Stomach (tissue), 9 donors: ENCODE results near the gene IL1RAPL2. TPM values are rescaled to one million over a fixed set of nuclear protein-coding genes. Genes with fewer than 3 reads are reported as not detected.

Experiments
- DNase-seq, 2 donors: peaks; one replicate each; pipeline versions ENCODE4 v3.0.0 to v3.0.0-alpha.2; 2013 to 2019
- H3K27ac ChIP-seq, 5 donors: fragments of 200-600 bp in 4 of 5; sonication (generic) in 4 of 5; one replicate each; pipeline ENCODE4 v1.5.1; 2013 to 2019; ENCODE audit warnings: mild to moderate bottlenecking in 1 of 5, moderate library complexity in 1 of 5
- H3K27me3 ChIP-seq, 3 donors: fragments of 200-600 bp; sonication (generic); one replicate each; pipeline ENCODE4 v1.5.1; 2017 to 2019; ENCODE audit warnings: mixed run types in 1 of 3
- H3K36me3 ChIP-seq, 4 donors: fragments of 200-600 bp; sonication (generic); 1 replicate in 3 of 4; 2 replicates in 1 of 4; pipeline ENCODE4 v1.5.1; 2016 to 2019
- H3K4me1 ChIP-seq, 4 donors: fragments of 200-600 bp; sonication (generic); one replicate each; pipeline ENCODE4 v1.5.1; 2016 to 2019
- H3K4me3 ChIP-seq, 4 donors: fragments of 200-600 bp; sonication (generic) in 3 of 4; one replicate each; pipeline ENCODE4 v1.5.1; 2016 to 2019; ENCODE audit warnings: mild to moderate bottlenecking in 1 of 4
- H3K9me3 ChIP-seq, 4 donors: fragments of 200-600 bp; sonication (generic); one replicate each; pipeline ENCODE4 v1.5.1; 2016 to 2019
- EP300 ChIP-seq: sonication (generic); formaldehyde crosslinking; IDR thresholded peaks from one replicate; pipeline ENCODE4 v1.6.1; 2017; ENCODE audit warnings: antibody characterized with exemption
- POLR2A ChIP-seq, 4 donors: fragments of 450-650 bp; IDR thresholded peaks; one replicate each; pipeline ENCODE4 v1.6.1; 2016; ENCODE audit warnings: antibody characterized with exemption in 4 of 4, control low read depth in 2 of 4, mild to moderate bottlenecking in 1 of 4, moderate library complexity in 1 of 4
- POLR2AphosphoS5 ChIP-seq, 3 donors: sonication (generic); formaldehyde crosslinking; IDR thresholded peaks; one replicate each; pipeline ENCODE4 v1.6.1; 2016; ENCODE audit warnings: antibody characterized with exemption in 3 of 3
- WGBS, 5 donors: extraction: QIAGEN DNeasy Blood & Tissue Kit in 3 of 5; methylation state at CpG; one replicate each; pipeline versions ENCODE4 v1.1.5 to v1.1.7; 2013 to 2018; 5-methylcytosine and 5-hydroxymethylcytosine counted together
- intact Hi-C: fragments of 100-400 bp; cut with DNase I; formaldehyde crosslinking; loops from one replicate; pipeline ENCODE4 v1.15.1; 2023; ENCODE audit warnings: low total_unique reads
- polyA plus RNA-seq, 3 donors: library from polyadenylated mRNA; stranded (reverse); fragments of 200-250 nt; gene quantifications; one replicate each; pipeline ENCODE4 v1.2.3, GENCODE V29; 2013
- total RNA-seq, 5 donors: library from RNA; depleted of rRNA; stranded (reverse); fragments of >200 nt; gene quantifications; one replicate each; pipeline versions ENCODE4 v1.1.0 to v1.2.3, GENCODE V29; 2014 to 2016
- TF ChIP-seq, protein P1 (sequence below), 7 experiments: fragments of 450-650 bp in 4 of 7; fragments of 200-600 bp in 3 of 7; sonication (generic) in 3 of 7; IDR thresholded peaks; one replicate each; pipeline ENCODE4 v1.5.1; 2016 to 2019; ENCODE audit warnings: antibody characterized with exemption in 7 of 7, control low read depth in 2 of 7, mild to moderate bottlenecking in 1 of 7
- donor health status: healthy with polysubstance abuse.
- donor health status: Bipolar disorder and iron deficiency.
- donor health status: healthy.

The IL1RAPL2 gene
- total and polyA plus RNA-seq, 8 donors: 1.1 TPM; not detected in 7

DNA sequence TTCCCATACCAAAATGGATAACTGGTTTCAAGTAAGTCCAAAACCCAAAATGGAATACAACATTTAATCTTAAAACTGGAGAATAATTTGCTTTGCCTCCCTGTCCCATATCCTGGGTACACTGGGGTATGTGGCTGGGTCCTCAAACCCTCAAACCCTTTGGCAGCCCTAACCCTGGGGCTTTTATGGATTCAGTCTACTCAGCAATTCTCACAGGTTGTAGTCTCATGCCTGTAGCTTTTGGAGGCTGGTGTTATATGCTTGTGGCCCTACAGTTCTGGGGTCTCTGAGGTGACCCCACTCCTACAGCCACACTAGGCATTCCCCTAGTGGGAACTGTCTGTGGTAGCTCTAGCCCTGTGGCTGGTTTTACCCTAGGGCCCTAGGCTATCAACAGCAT lies 1145.8 kb downstream of the IL1RAPL2 start:
- Histone ChIP-seq H3K4me1 (no peaks in the 10 kb centered on the region), H3K36me3 (no peaks in the 10 kb centered on the region), H3K27ac (no peak overlapping the region), H3K4me3 (no peak overlapping the region), H3K27me3 (no peaks in the 10 kb centered on the region), H3K9me3 (no peaks in the 10 kb centered on the region)
- DNase-seq: no peak
- TF ChIP-seq POLR2AphosphoS5 (IDR thresholded peaks at IDR 0.05) (no peak), EP300 (no peak), POLR2A (IDR thresholded peaks at IDR 0.05) (no peak)
- TF ChIP-seq, protein P1, sequence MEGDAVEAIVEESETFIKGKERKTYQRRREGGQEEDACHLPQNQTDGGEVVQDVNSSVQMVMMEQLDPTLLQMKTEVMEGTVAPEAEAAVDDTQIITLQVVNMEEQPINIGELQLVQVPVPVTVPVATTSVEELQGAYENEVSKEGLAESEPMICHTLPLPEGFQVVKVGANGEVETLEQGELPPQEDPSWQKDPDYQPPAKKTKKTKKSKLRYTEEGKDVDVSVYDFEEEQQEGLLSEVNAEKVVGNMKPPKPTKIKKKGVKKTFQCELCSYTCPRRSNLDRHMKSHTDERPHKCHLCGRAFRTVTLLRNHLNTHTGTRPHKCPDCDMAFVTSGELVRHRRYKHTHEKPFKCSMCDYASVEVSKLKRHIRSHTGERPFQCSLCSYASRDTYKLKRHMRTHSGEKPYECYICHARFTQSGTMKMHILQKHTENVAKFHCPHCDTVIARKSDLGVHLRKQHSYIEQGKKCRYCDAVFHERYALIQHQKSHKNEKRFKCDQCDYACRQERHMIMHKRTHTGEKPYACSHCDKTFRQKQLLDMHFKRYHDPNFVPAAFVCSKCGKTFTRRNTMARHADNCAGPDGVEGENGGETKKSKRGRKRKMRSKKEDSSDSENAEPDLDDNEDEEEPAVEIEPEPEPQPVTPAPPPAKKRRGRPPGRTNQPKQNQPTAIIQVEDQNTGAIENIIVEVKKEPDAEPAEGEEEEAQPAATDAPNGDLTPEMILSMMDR (IDR thresholded peaks at IDR 0.05): no peak
- intact Hi-C loops: no loop called here

DNA sequence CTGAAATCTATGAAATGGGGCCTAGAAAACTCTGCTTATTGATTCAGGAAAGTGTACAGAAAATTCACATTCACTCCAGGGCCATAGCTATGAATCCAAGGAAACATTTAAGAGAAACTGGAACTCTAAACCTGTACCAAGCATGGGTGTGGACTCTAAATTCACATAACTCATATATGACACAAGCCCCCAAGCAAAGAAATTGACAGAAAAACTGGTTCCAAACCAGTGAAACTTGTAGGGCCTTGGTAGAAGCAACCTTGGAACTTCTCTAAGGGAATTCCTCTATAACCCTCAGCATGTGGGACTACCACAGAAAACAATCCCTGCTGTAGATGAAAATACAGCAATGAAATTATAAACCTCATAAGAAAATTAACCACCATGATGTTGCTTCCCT lies 1149.7 kb downstream of the IL1RAPL2 start:
- Histone ChIP-seq H3K27ac (no peak overlapping the region), H3K36me3 (no peaks in the 10 kb centered on the region), H3K27me3 (no peaks in the 10 kb centered on the region), H3K4me3 (no peak overlapping the region), H3K4me1 (no peaks in the 10 kb centered on the region), H3K9me3 (no peaks in the 10 kb centered on the region)
- TF ChIP-seq, protein P1 (IDR thresholded peaks at IDR 0.05): no peak
- TF ChIP-seq POLR2A (IDR thresholded peaks at IDR 0.05): no peak
- no peak for TF ChIP-seq POLR2AphosphoS5 (IDR thresholded peaks at IDR 0.05)
- no peak for TF ChIP-seq EP300
- DNase-seq: no peak
- intact Hi-C loops: no loop called here

DNA sequence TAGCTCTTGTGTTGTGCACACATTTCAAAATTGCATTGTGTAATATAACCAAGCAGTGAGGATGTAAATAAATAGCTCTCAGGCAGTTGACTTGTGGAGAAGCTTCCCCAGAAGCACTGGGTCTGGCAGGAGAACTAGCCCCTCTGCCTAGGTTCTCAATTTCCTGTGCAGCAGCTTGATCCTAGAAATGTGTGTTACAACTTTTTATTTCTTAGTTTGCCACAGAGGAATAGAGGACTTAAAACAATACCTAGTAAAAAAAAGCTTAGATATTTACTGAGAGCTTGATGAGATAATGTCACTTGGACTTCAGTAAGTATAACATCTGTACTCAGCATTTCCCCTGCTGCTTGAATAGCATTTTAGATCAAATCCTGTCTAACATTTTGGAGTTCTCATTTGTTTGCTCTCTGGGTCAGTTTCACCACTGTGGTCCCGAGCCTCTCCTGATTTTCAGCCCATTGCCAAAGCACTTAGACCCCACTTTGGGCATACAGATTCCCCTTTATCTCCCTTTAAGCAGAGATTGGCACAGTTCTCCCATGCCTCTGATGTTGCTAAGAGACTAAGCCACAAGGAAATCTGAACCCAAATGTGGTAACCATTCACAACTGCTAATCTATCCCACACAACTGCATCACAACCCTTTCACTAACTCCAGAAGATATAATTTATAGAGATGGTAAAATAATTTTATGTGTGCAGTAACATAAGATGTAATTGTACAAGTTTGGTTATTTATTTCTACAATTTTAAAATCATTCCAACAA lies 1158.2 kb downstream of the IL1RAPL2 start:
- peaks cover 0 to 5% (median 0%) of the 10 kb centered on the region in 3 donors for H3K27me3 ChIP-seq
- no peaks in the 10 kb centered on the region for H3K9me3 ChIP-seq
- H3K36me3 ChIP-seq: no peaks in the 10 kb centered on the region
- DNase-seq: no peak
- TF ChIP-seq EP300: no peak
- TF ChIP-seq, protein P1 (IDR thresholded peaks at IDR 0.05): no peak
- TF ChIP-seq POLR2AphosphoS5 (IDR thresholded peaks at IDR 0.05): no peak
- TF ChIP-seq POLR2A (IDR thresholded peaks at IDR 0.05): no peak
- WGBS, 5 donors: 16 to 41% (median 29%) methylated on average over 1 of the region's 1 CpG
- no peaks in the 10 kb centered on the region for H3K4me1 ChIP-seq
- intact Hi-C loops: no loop called here
- no peak overlapping the region for H3K4me3 ChIP-seq
- H3K27ac ChIP-seq: no peak overlapping the region

DNA sequence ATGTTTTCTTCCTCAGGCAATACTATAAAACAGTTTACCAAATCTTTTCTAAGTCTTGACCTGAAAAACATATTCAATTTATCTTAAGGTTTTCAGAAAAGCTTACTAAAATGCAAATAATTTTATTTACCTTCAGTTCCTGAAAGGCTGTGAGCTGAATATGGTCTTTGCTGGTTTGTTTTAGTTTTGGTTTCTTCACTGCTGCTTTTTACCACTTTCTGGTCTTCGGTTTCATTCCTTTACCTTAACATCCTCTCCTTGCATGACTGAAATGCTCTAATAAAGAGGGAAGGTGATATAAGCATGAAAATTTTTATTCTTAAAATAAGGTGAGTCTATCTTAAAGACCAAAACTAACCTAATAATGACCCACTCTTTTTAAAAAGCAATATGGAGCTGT lies 1159.2 kb downstream of the IL1RAPL2 start:
- TF ChIP-seq, protein P1 (IDR thresholded peaks at IDR 0.05): no peak
- TF ChIP-seq POLR2AphosphoS5 (IDR thresholded peaks at IDR 0.05) (no peak), POLR2A (IDR thresholded peaks at IDR 0.05) (no peak)
- peaks cover 0 to 5% (median 0%) of the 10 kb centered on the region in 3 donors for H3K27me3 ChIP-seq

More for the DNA sequence above, 1159.2 kb downstream of the IL1RAPL2 start:
- no peaks in the 10 kb centered on the region for H3K4me1 ChIP-seq
- H3K4me3 ChIP-seq: no peak overlapping the region
- H3K9me3 ChIP-seq: no peaks in the 10 kb centered on the region
- intact Hi-C loops: no loop called here
- H3K27ac ChIP-seq: no peak overlapping the region
- 86 to 95% (median 88%) methylated on average over 1 of the region's 1 CpG for WGBS, 5 donors
- DNase-seq: no peak
- no peaks in the 10 kb centered on the region for H3K36me3 ChIP-seq
